DMS53 (cell line): ENCODE data around the gene ERICH6.
A peak's percentile ranks its signal among the peaks of the same experiment; 100 is the strongest.
"Not testable (repeated sequence)": the region's sequence is repeated elsewhere in the genome, so short reads cannot be mapped to it uniquely, and the experiment has no call there.

Experiments
- DNase-seq: peaks from one replicate; lab custom pipeline; 2025; lab: John Stamatoyannopoulos, UW

The ERICH6 gene

GRCh38 chr3:150681057-150681456 is 22.7 kb downstream of the ERICH6 start:
- no peak for DNase-seq

GRCh38 chr3:150680562-150680961 is 23.2 kb downstream of the ERICH6 start:
- DNase-seq: no peak

GRCh38 chr3:150675587-150675986 is 28.1 kb downstream of the ERICH6 start:
- DNase-seq: peak; percentile 11

- no peak for DNase-seq
Measured at GRCh38 chr3:150673966-150674365, 29.8 kb downstream of the ERICH6 start.

DNA sequence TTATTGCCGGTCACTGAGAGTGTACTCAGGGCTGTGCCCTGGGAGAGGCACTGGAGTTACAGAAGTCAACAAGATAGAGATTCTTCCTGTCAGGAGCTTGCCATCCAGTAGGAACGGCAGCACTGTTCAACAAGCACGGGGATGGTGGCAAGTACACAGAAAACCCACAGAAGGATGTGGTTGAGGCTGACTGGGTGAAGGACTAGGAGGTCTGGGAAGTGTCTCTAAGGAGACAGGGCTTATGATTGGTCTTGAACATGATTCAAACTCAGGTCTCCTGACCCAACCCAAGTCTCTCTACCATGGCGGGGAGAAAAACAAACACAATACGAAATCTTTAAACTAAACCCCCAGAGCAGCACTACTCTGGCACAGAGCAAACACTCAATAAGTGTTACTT is 37.6 kb downstream of the ERICH6 start:
- DNase-seq: no peak

GRCh38 chr3:150663461-150663860 is 40.3 kb downstream of the ERICH6 start:
- no peak for DNase-seq

GRCh38 chr3:150662410-150663200 is 41.1 kb downstream of the ERICH6 start:
- DNase-seq: no peak

DNA sequence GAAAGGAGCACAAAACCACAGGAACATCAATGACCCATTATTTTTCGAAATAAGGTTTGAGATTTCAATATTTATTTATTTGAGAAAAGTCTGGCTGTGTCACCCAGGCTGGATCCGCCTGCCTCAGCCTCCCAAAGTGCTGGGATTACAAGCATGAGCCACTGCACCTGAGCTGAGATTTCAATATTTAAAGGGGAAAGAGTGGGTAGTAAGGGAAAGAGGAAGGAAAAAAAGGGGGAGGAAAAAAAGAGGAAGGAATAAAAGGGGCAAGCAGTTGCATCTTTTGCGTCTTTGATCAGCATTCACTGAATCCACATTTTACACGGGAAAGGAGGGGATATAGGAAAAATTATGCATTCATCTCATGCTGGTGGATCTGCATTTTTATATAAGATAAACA is 47.4 kb downstream of the ERICH6 start:
- no peak for DNase-seq

GRCh38 chr3:150653110-150653561 is 50.6 kb downstream of the ERICH6 start:
- DNase-seq: no peak

DNA sequence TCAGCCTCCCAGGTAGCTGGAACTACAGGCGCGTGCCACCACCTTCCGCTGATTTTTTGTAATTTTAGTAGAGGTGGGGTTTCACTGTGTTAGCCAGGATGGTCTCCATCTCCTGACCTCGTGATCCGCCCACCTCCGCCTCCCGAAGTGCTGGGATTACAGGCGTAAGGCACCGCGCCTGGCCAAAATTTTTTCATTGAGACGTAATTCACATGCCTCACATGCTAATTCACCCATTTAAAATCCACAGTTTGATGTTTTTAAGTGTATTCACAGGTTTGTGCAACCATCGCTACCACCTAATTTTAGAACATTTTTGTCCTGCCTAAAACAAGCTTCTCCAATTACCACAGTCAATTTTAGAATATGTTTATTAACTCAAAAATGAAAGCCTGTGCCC is 63.5 kb downstream of the ERICH6 start:
- no peak for DNase-seq

GRCh38 chr3:150639262-150639661 is 64.5 kb downstream of the ERICH6 start:
- DNase-seq: peak; percentile 2

DNA sequence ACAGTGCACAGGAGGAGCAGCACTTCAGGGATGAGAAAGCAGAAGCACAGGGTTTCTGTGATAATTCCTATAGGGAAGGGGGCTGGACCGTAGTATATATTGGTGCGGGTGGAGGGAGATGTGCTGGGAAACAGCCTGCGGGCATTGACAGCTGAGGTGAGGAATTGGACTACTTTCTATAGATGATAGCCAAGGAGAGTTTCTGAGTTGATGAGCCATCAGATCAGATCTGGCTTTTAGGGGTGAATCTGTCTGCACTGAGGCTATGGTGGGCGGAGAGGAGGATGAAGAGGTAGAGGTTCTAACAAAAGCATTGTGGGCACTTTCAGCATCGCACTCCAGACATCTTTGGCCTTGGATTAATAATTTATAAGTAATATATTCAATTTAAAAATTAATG is 67.5 kb downstream of the ERICH6 start:
- no peak for DNase-seq

DNA sequence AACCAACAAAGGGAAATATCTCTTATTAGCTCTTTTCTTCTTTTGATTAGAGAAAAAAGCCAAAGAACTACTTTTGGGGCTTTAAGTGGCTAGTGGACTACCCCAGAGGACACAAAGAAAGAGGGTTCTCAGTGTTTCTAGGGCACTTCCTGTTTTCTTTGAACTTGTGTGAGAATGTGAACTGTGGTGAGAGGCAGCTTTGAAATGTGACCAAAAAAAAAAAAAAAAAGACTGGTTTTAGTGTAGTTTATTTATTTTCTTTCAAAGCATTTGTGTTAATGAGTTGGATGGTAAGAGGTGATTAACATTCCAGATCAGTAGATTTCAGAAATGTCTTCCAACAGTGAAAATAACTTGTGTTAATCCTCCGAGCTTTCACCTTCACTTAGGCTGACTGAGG is 68.2 kb downstream of the ERICH6 start:
- DNase-seq: no peak

- DNase-seq: no peak
Measured at GRCh38 chr3:150635076-150635475, 68.6 kb downstream of the ERICH6 start.

DNA sequence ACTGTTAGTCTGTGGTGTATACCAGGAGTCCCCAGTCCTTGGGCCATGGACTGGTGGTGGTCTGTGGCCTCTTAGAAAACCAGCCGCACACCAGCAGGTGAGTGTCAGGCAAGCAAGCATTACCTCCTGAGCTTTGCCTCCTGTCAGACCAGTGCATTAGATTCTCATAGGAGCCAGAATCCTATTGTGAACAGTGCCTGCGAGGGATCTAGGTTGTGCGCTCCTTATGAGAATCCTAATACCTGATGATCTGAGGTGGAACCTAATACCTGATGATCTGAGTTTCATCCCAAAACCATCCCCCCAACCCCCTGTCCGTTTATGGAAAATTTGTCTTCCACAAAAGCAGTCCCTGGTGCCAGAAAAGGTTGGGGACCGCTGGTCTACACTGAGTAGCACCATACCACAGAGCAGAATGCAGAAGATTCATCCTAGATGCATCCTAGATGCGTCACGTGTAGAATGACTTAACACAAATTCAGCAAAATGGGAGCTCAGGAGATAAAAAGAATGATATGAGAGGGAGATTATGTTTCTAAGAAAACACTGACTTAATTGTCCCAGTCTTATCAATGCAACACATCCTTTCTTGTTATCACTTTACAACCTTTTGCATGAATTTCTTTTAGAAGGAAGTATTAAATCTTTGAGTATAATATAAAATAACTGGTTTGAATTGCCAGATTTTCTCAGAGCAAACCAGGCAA is 72.1 kb downstream of the ERICH6 start:
- DNase-seq: no peak

DNA sequence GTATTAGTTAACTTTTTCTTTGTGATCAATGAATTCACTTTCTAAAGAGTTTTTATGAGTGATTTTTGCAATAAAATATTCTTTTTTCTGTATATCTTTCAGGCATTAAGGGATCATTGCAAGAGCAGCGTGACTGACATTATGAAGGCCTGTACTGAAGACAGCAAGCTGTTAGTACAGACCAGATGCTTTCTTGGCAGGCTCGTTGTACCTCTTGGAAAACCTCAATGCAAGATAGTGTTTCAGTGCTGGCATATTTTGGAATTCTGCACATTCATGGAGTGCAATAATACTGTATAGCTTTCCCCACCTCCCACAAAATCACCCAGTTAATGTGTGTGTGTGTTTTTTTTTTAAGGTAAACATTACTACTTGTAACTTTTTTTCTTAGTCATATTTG is 76.2 kb downstream of the ERICH6 start:
- no peak for DNase-seq

GRCh38 chr3:150626148-150626930 is 77.4 kb downstream of the ERICH6 start:
- DNase-seq: no peak

DNA sequence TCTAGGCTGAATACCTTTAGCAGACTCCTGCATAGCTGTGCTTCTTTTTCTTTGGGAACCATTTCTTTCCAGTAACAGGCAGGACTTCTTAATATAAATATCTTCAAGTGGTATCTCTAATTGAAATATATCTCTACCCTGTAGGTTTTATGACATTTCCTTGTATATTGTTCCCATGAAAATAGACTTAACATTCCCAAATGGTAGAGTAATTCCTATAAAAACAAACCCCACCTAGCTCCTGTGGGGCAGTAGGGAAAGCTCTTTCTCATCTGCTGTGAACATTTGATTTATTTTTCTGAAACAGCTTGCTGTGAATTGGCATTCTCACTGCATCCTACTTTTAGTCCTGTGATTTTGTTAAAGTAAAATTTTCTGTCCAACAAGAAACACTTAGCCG is 79.8 kb downstream of the ERICH6 start:
- no peak for DNase-seq

DNA sequence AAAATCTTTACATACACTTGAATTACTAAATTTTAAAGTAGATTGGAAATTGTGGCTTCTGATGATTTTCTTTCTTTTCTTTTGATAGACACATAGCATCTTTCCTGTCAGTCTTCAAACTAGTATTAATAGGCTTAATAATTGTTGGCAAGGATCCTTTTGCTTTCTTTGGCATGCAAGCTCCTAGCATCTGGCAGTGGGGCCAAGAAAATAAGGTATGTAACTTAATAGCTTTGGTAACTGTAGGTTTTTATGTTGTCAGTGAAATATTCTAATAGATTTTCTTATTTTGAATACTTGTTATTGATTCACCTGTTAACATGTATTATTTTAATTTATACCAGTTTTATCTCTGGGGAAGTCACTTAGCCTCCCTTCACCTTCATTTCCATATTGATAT is 80.8 kb downstream of the ERICH6 start:
- not testable (repeated sequence) for DNase-seq

- DNase-seq: no peak
Measured at GRCh38 chr3:150620002-150620689, 83.6 kb downstream of the ERICH6 start.

DNA sequence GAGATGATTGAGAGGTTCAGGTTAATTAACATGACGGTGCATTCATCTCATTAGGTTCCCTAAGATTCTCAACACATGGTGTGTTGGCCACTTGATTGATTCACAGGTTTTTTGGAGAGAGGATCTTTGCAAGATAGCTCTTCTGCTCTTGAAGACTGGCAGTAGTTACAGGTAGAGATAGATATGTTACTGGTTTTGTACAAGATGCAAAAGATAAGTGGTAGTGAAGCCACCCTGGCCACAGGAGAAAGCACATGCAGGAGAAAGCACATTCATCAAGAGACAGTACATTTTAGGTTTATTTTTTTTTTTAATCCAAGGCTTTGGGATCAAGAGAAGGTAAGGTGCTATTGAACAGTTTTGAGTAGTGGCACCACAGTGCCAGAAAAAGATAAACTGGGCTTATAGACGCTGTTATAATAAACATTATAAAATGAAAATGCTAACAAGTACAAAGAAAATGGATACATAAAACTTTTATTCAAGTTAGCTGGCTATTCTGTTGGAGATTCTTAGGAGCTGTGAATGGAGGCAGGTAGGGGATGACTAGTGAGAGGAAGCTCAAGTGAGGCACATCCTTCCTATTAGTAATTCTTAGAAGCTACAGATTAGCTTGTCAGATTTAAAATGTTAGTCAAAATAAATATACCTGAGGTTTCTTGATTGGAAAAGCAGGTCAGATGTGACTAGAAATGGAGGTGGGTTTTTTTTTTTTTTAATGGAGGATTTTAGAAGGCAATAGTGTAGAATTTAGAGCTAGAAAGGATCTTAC is 89.8 kb downstream of the ERICH6 start:
- no peak for DNase-seq
